HTERT RPE-1 (cell line): Measurements from ENCODE around the gene TNFSF8.

Experiments used
- in situ Hi-C: fragments of 300-500 bp; cut with MboI; formaldehyde crosslinking; loops from 4 replicates; pipeline ENCODE4 v1.14.3; 2020; ENCODE audit warnings: low sequenced_read_pairs

The TNFSF8 gene

DNA sequence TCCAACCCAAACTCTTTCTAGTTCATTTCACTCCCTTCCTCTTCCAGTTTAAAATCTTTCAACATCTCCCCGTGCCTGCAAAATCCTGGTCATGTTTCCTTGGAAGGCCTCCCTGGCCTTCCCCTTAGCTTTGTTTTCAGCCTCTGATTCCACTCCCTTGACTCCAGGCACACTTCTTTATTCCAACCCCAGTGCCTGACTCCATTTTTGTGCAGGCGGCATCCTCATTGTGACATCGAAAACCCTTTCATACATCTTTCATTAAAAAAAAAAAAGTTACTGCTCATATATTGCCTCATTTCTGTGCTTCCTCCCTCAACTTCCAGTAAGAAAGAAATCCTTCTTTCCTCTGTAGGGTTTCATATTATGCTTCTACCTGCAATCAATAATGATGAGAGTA, 7.1 kb upstream of the TNFSF8 start:
- in situ Hi-C loops, result no loop called here

DNA sequence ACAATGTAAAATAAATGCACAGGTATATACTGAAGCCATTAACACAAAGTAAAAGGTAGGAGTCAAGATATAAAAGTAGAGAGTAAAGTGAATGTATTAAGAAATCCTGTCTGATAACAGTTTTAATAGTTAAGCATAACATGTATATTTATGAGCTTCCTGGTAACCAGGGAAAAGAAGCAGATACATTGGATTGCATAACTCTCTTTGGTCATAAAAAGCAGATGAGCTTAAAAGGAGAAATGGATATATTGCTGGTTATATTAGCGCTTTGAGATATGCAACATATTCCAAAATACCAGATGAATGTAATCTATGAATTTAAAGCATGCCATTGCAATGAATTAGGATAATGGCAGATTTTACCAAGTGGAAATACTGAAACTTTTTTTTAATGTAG, 6.2 kb upstream of the TNFSF8 start:
- in situ Hi-C loops, result no loop called here

DNA sequence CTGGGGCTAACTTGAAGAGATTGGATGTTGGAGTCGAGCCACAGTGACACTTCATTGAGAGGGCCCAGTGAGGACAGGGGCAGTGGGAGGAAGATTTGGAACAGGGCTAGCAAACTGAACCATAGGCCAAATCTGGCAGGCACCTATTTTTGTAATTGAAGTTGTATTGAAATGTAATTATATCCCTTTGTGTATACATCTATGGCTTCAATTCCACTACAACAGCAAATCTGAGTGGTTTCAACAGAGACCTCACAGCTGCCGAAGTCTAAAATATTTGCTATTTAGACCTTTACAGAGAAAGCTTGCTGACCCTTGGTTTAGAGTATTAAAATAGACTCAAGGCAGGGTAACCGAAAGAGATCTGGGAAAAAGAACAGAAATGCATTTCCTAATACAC, 4.7 kb upstream of the TNFSF8 start:
- in situ Hi-C loops, result no loop called here

GRCh38 chr9:114932502-114932901, 2.1 kb upstream of the TNFSF8 start:
- in situ Hi-C loops, result no loop called here

DNA sequence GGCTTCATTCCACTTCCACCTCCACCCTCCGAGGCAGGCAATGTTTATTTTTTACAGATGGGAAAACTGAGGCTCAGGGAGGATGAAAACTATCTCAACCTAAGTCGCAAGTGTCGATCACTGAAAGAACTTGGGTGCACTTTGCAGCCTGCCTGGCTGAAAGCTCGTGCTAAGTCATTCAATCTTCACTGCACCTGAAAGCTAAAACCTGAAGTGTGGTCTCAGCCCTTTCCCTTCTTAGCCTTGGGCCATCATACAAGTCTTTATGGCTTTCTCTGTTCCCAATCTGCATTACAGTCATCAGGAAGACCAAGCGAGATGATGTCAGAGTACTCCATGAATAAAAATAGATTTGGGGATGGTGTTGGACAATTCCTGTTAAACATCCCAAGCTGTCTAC, 1.0 kb upstream of the TNFSF8 start:
- in situ Hi-C loops, result no loop called here

- in situ Hi-C loops, result no loop called here
These were observed 1.2 kb downstream of the TNFSF8 start for GRCh38 chr9:114929201-114929600.

GRCh38 chr9:114928671-114929070, 1.7 kb downstream of the TNFSF8 start:
- in situ Hi-C loops, result no loop called here

DNA sequence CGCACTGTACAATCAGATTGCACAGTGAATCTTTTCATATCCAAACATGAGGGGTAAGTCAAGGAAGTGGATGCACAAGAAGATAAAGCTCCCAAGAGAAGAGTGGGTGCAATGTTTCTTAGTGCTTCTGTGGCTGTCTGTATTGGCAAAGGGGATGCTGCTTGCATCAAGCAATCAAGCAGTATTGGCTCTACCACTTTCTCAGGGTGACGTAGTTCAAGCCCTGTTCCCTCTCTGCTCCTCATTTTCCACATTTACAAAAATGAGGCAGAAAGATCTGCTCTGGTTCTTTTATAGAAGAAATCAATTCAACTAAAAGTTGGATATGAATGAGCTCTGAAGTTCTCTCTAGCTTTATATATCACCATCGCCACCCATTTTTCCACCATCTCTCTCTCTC, 2.3 kb downstream of the TNFSF8 start:
- in situ Hi-C loops, result no loop called here

GRCh38 chr9:114925672-114926071, 4.7 kb downstream of the TNFSF8 start:
- in situ Hi-C loops, result no loop called here

DNA sequence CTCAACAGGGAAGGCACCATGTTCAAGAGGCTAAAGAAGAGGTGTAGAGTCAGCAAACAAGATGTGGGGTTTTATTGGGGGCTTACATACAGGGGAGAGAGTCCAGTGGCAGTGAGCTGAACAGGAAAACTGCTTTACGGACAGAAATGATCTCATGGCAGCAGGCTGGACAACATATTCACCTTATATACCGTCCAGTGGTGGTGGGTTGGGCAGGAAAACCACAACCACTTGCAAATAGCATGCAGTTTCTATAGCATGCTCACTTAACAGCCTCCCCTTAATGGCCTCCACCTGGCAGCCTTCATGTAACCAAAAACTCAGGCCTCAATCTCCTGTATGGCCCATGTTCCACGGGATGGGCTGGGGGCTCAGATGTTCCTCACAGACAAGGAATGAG, 5.4 kb downstream of the TNFSF8 start:
- in situ Hi-C loops, result no loop called here

GRCh38 chr9:114924327-114924726, 6.1 kb downstream of the TNFSF8 start:
- in situ Hi-C loops, result no loop called here

- in situ Hi-C loops, result no loop called here
These were observed 6.5 kb downstream of the TNFSF8 start for GRCh38 chr9:114923918-114924317.

- in situ Hi-C loops, result no loop called here
These were observed 9.2 kb downstream of the TNFSF8 start for GRCh38 chr9:114921171-114921570.

GRCh38 chr9:114919611-114920010, 10.8 kb downstream of the TNFSF8 start:
- in situ Hi-C loops, result no loop called here

DNA sequence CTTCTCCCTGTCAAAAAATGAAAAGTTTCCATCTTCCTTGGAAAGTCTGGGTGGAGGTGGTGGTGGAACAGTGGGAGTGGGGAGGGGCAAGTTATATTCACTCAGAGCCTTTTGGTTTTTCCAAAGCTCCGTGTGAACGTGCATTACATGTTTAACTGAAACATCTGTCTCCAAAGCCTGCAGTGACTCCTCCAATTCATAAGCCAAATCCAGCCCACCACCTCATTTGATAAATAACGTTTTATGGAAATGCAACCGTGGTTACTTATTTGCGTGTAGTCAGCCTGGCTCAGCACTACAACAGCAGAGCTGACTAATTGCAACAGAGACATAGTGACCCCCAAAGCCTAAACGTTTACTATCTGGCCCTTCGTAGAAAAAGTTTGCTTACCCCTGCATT, 13.9 kb downstream of the TNFSF8 start:
- in situ Hi-C loops, result no loop called here

DNA sequence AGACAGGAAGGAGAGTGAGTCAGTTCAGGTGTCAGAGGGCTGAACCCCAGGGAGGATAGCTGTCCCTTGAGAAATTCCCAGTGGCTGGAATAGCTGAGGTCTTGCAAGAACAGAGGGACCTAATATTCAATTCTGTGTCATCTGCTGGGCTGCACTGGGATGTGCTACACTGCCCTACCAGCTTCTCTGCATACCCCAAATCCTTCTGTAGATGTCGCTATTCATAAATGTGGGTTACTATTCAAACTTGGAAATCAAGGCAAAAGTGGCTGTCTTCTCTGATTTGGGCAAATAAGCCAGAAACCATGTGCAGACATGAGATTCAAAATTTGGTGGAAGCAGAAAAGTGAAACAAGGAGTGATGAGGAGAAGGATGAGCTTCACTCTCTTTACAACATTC, 16.3 kb downstream of the TNFSF8 start:
- in situ Hi-C loops, result no loop called here

DNA sequence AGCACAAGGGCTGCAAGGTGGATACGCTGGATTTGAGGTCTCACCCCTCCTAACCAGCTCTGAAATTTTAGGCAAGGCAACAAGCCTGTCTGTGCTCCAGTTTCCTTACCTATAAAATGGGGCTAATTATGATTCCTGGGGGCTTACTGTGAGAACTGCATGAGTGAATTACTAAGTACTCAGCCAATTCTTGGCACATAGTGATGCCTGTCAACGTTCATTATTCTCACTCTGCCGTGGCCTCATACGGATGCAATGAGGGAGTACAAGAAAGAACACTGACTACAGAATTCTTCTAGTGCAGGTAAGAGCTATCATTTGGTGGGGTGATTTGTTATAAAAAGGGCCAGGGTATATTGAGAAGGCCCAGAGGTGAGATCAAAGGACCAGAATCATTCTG, 16.7 kb downstream of the TNFSF8 start:
- in situ Hi-C loops, result no loop called here

DNA sequence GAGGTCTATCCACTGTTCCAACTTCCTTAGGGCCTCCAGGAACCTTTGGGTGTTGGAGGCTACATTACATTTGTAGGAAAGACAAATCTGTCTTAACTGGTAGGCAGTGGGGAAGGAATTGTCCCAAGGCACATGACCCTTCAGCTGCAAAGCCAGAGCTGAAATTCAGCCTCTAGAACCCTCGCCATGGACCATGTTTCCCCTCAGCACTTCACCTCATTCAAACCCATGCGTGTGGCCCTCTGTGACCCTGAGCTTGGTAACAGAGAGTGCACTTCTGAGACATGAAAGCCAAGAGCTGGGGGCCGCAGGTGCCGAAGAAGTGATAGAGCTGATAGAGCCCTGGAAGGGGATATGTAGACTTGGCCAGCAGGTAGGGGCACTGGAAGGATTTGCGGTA, 17.2 kb downstream of the TNFSF8 start:
- in situ Hi-C loops, result no loop called here

GRCh38 chr9:114911167-114911821, 19.1 kb downstream of the TNFSF8 start:
- in situ Hi-C loops, result no loop called here

- in situ Hi-C loops, result no loop called here
These were observed 19.9 kb downstream of the TNFSF8 start for GRCh38 chr9:114910541-114910940.

DNA sequence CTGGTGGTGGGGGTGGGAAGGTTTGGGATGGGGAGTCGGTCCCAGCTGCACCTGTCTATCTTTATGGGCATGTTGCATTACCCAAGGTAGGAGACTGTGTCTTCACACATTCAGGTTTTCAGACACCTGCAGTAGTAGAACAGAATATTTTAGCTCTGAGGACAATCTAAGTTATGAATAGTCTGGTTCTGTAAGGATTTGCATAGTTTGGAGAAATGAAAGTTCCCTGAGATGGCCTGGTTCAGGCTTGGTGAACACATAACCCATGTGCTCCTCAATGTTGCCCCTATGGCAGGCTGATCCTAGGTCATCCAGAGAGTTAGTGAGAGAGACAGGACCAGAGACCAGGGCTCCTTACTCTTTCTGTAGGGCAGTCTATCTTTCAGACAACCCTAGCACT, 20.7 kb downstream of the TNFSF8 start:
- in situ Hi-C loops, result no loop called here

- in situ Hi-C loops, result no loop called here
These were observed 21.5 kb downstream of the TNFSF8 start for GRCh38 chr9:114908805-114909448.

DNA sequence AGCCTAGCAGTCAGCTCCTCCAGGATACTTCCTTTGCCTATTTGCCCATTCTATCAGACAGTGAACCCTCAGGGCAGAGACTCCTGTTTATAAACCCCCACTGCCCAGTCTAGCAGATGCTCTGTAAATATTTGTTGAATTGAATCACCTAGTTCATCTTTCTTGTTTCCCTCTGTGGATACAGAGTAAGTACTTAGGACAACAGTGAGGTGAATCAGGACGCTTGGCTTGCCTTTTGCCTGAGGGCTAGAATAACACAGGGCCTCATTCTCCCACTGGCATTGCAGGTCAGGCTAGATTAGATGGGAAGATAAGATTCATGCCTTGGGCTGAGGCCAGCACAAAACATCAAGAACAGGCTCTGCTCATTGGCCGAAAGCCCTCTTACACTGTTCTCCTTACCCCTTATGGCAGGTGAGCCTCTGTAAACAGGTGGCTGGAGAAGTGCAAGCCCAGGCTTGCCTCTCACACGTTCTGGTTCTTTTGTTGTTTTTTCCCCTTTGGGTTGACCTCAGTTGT, 22.2 kb downstream of the TNFSF8 start:
- in situ Hi-C loops, result no loop called here
